ENCODE results near the gene TIMM22.

DNA sequence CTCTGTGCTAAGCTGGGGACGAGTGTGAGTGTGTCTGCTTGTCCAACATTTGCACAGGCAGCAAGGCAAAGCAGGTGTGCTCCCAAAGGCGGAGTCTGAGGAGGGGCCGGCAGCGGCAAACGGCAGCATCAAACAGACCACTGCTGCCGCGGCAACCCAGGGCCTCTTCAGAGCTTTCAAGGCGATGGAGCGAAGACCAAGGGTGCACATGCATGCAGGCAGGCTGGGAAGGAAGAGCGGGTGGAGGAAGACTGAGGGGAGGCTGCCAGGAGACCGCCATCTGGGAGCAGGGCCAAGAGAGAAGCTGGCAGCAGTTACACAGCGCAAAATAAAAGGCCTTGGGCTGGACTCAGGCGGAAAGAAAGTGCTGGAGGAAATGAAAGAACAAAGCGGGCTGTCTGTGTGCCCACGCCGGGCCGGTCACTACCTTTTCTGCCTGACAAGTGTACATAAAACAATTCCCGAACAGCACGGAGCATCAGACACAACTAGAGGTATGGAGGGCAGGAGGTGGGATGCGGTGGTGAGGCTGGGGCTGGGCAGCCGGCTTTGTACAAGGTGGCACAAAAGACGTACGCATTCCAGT lies 8.5 kb downstream of the TIMM22 start:
- TF ChIP-seq SIN3A (IDR thresholded peaks at IDR 0.05; ENCODE audit: borderline replicate concordance, insufficient read depth, low read length) (no peak), REST (IDR thresholded peaks at IDR 0.05; ENCODE audit: insufficient read depth in 1 of 2, low read depth in 2 of 2, low read length in 2 of 2) (no peak), POLR2AphosphoS5 (IDR thresholded peaks at IDR 0.05; ENCODE audit: low read depth, low read length) (no peak), TAF1 (IDR thresholded peaks at IDR 0.05; ENCODE audit: borderline replicate concordance, insufficient read depth, low read length) (no peak)
